ENCODE measurements around the gene ACADSB.

Gene ACADSB

DNA sequence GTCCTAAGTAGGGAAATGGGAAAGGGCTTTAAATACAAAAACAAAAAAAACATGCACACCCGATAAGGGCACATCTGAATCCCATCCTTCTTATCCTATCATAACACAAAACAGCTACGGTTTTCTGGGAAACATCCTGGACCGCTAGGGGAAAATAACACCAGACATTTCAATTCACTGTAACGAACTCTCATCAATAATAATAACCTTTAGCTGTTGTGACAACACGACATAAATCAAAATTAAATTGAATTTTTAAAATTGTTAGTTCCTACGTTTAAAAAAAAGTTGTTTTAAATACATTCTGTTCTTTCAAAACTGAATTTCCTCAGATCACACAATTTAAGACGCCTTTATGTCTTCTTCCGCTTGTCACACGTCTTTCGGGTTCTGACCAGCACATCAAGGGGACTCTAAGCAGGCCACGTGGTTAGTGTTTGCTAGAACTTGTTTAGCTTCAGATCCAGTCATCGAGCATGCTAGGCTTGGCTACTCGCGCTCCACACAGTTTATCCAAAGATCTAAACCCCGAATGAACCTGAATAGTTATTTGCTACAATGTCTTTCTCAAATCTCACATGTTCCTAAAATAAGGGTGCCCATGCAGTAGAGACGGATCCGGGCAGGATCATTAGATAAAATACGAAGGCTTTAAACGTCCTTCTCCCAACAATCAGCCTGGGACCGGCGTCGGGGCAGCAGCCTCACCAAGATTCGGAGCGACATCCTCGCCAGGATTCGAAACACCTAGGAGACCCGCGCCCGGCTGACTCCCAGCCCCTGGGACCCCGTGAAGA, 1.1 kb upstream of the ACADSB start:
- DNase-seq: peak; percentile 44

DNA sequence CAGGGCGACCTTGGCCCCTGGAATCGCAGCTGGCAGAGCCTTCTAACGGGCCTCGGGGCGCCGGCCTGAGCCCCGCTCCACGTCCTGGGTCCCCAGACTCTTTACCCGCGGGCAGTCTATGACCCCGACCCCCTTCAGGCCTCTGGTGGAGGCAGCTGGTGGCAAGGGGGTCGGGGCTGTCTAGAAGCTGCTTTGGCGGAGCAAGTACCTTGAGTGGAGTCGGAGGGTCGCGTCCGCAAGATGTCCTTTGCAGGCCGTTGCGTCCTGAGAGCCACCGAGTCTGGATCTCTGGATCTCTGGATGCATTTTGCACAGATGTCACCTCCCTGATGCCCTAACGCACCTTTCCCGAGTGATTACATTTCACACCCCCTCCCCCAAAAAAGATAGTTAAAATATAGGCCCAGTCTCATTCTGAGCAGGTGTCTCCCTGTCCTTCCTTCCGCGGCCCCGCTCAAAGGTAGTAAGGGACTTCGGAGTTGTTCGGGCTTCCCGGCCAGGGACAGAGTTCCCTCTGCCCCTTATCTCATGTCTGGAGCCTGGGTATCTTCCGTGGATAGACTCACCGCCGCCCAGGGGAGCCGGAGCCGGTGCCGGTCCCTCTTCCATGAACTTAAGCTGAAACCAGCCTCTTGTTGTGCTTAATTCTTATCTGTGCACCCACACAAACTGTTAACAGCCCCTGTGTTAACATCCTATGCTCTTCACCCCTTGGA, 457 bp downstream of the ACADSB start:
- DNase-seq: peak; percentile 35

DNA sequence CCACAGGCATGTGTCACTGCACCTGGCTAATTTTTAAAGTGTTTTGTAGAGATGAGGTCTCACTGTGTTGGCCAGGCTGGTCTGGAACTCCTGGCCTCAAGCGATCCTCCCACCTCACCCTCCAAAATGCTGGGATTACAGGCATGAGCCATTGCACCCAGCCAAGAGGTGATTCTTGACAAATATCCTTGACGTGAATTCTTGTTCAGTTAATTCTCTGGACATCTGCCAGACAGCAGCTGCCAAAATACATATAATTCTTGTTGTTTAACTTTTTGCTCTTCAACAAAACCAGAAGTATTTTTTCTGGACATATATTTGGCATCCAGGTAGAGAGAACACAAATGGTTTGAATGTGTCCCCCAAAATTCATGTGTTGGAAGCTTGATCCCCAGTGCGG, 3.2 kb downstream of the ACADSB start:
- DNase-seq: no peak

DNA sequence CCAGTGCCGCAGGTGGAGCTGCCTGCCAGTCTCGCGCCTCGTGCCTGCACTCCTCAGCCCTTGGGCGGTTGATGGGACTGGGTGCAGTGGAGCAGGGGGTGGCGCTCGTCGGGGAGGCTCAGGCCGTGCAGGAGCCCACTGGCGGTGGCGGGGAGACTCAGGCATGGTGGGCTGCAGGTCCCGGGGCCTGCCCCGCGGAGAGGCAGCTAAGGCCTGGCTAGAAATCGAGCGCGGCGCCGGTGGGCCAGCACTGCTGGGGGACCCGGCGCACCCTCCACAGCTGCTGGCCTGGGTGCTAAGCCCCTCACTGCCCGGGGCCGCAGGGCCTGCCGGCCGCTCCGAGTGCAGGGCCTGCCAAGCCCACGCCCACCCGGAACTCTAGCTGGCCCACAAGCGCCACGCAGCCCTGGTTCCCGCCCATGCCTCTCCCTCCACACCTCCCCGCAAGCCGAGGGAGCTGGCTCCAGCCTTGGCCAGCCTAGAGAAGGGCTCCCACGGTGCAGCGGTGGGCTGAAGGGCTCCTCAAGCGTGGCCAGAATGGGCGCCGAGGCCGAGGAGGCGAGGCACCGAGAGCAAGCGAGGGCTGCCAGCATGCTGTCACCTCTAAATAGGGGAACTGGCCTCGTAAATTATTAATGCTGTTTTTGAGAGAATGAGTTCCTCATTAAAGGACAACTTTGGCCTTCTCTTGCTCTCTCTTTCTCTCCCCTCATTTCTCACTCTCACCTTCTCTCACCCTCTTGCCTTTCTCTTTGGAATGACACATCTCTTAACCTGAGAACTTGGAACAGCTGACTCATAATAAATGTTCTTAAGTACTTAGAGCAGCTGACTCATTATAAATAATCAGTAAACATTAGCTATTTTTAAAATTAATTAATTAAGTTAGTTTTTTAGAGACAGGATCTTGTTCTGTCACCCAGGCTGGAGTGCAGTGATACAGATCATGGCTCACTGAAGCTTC, 4.9 kb downstream of the ACADSB start:
- DNase-seq: no peak

DNA sequence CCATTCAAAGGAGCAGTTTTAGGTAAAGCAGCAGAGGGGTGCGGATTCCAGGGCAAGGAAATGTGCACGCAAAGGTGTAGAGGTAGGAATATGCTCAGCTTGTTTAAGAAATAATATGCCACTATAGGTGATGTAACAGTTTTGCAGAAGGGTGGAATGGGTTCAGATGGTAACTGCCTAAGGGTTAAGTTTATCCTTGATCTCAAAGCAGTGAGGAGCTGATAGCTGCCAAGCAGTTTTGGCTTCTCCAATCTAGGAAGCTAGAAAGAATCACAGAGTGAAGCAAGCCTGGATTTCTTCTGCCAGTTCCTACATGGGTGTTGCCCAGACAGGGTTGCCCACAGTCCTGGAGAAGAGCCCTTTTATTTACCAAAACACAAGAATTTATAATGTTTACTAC, 6.0 kb downstream of the ACADSB start:
- DNase-seq: no peak

DNA sequence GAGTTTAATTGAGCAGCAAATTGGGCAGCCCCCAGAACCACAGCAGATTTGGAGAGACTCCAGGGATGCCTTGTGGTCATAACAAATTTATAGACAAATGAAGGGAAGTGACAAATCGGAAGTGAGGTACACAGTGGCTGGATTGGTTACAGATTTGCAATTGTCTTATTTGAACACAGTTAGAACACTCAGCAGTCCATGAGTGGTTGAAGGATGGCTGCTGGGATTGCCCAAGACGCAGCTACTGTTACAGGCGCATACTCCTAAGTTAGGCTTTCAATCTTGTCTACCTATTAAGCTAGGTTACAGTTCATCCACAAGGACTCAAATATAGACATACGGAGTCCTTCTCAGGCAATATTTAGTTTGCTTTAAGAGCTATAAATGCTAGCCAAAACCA, 7.4 kb downstream of the ACADSB start:
- DNase-seq: no peak

DNA sequence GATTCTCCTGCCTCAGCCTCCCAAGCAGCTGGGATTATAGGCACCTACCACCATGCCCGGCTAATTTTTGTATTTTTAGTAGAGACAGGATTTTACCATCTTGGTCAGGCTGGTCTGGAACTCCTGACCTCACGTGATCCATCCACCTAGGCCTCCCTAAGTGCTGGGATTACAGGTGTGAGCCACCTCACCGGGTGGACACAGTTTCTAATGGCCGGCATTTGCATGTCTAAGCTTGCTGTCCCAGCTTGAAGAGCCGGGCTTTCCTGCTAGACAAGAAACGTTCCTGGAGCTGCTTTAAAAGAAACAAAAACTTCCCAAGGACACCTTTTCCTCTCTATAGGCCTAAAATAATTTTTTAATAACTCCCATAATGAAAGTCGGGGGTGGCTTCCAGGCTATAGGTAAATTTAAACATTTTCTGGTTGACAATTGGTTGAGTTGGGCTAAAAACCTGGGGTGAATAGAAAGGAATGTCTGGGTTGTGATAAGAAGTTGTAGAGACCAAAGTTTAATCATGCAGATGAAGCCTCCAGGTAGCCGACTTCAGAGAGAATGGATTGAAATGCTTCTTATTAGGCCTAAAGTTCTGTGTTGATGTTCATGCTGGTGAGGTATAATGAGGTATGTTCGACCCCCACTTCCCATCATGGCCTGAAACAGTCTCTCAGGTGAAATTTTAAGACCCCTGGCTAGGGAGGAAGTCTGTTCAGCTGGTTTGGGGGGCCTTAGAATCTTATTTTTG, 8.8 kb downstream of the ACADSB start:
- no peak for DNase-seq

DNA sequence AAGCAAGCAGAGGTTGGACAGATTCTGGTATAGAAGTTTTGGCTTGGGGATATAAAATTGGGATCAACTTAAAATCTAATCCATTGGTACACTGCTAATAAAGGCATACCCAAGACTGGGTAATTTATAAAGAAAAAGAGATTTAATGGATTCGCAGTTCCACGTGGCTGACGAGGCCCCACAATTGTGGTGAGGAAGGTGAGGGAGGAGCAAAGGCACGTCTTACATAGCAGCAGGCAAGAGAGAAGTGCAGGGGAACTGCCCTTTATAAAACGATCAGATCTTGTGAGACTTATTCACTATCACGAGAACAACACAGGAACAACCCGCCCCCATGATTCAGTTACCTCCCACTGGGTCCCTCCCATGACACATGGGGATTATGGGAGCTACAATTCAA, 9.7 kb downstream of the ACADSB start:
- no peak for DNase-seq

DNA sequence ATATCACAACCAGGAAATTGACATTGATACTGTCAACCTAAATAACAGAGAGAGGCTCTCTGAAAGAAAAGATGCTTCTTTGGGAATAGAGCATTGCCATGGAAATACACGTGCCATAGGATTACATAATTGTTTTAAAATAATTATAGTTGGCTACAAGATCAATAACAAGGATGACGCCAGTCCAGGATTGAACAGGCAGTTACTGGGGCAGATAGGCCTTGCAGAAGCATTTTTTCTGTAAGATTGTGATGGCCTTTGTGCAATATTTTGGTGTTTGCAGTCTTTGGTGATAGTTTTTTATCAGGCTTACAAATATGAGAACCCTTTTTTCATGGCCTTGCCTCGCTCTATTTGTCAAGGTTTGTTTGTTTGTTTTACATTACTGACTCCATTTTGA, 10.5 kb downstream of the ACADSB start:
- no peak for DNase-seq

DNA sequence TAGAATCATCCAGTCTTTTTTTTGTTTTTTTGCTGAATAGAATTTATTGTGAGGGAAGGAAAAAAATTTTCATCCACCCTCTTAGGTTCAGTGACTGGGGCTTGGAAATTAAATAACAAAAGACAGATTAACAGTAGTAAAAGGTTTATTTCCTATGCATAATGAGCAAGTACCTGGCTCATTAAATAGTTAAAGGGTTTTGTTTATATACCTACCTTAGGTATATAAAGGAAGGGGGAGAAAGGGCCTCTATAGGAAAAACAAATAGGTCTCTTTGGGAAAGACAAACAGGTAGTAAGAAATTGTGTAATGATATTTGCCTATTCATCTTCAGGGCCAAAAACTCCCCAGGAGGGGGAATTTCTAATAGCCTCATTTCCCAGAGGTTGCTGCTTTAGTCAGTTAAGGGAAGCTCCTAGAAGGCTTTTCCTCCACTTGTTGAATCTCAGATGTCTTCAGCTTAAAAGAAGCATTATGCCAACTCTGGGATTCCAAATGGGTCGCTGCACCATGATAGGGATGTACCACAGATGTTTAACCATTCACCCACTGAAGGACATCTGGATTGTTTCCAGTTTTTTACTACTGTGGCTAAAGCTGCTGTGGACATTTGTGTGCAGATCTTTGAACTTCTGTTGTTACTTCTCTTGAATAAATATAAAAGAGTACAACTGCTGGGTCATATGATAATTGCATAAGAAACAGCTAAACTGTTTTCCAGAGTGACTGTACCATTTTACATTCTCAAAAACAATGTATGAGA, 11.3 kb downstream of the ACADSB start:
- DNase-seq: no peak

DNA sequence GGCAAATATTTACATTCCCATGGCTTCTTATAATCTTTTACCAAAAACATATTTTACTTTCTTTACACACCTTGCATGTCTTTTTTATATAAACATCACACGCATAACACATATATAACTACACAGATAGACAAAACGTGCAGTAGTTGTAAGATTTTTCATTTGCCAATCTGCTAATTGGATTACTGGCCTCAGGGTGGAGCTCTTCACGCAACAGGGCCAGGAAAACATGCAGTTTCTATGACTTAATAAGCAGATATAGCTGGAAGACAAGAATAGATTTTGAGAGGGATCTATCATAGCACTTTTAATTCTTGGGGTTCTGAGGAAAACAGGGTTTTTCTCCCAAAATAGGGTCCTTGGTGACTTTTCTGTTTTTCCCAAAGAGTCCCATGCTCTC, 12.7 kb downstream of the ACADSB start:
- DNase-seq: no peak

DNA sequence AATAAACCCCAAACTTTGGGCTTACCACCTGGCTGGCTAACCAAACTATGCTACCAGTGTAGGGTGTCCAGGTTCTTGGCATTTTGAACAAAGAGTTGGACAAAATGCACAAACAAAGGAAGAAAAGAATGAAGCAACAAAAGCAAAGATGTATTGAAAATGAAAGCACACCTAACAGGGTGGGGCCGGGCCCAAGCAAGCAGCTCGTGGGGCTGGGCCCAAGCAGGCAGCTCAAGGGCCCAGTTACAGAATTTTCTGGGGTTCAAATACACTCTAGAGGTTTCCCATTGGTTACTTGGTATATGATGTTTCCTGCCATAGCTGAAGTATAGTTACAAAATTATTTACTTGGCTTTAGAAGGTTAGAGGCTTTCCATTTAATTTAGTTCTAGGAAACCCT, 15.7 kb downstream of the ACADSB start:
- no peak for DNase-seq

DNA sequence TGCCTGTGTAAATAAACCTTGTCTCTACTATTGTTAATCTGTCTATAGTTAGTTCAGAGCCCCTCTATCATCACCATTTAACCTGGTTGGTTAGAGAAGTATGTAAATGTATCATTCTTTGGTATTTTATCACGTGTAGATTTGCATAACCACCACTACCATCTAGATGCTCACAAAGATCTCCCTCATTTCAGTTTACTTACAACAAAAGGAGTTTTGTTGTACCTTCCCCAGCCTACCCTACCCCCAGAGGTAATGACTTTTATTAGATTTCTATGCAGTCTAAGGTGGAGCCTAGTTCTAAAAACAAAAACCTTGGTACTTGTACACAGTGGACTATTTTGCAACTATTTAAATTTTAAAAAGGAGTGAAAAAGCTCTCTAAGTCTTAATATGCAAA, 17.5 kb downstream of the ACADSB start:
- DNase-seq: no peak

DNA sequence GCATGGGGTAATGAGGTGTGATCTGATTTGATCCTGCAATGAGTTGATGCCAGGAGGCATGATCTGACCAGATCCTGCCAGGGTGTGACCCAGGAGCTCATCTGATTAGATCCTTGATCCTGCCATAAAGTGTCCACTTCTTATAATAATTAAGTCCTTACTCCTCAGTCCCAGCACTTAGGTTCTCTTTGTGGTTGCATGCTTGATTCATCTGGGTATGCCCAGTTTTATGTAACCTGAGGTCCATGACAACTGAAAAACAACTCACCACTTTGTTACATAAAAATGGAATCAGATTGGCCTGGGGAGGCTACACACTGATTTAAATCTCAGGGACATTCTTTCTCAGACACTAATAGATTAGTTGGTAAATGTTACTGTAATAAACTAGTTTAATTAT, 19.1 kb downstream of the ACADSB start:
- no peak for DNase-seq

DNA sequence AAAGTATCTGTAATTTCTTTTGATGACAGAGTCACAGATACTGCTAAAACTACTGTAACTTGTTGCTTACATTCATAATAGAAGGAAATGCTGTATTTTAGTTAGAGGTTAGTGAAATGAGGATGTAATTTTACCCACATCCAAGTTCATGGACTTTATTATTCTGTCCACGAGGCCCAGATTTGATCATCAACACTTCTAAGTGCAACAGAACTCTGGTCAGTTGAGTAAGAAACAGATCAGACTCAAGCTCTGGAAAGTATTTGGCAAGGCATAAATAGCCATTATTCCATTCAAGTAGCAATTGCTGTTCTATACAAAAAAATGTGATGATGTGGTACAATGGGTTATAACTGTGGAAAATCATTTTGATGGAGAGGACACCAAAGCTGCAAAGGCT, 22.3 kb downstream of the ACADSB start:
- no peak for DNase-seq

DNA sequence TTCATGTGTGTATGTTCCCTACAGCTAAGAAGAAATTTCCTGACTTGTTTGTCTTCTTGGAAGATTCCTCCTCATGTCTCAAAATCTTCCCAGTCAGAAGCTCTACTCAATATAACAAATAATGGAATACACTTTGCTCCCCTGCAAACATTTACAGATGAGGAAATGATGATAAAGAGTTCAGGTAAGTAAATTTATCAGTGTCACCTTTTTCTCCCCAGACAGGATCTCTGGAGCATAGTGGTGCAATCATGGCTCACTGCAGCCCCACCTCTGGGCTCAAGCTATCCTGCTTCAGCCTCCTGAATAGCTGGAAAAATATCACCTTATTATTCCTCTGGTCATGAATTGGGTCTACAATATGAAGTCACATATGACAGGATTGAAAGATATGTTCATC, 25.5 kb downstream of the ACADSB start:
- DNase-seq: no peak

DNA sequence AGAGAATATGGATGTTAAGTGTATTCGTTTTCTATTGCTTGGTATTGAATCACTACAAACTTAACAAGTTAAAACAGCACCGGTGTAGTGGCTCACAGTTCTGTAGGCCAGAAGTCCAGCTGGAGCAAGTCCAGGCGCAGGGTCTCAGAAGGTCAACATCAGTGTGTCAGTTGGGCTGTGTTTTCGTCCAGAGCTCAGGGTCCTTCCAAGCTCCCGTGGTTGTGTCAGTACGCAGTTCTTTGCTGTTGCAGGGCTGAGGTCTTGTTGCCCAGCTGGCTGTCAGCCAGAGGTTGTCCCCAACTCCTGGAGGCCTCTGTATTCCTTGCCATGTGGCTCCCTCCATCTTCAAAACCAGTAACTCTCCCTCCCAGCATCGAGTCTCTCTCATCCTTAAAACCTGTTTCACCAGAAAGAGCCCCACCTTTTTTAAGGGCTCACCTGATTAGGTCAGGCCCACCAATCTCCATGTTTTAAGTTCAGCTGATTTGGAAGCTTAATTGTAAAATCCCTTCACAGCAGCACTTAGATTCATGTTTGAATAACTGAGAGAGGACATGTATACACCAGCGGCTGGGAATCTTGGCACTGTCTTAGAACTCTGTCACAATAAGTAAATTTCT, 26.8 kb downstream of the ACADSB start:
- DNase-seq: no peak

DNA sequence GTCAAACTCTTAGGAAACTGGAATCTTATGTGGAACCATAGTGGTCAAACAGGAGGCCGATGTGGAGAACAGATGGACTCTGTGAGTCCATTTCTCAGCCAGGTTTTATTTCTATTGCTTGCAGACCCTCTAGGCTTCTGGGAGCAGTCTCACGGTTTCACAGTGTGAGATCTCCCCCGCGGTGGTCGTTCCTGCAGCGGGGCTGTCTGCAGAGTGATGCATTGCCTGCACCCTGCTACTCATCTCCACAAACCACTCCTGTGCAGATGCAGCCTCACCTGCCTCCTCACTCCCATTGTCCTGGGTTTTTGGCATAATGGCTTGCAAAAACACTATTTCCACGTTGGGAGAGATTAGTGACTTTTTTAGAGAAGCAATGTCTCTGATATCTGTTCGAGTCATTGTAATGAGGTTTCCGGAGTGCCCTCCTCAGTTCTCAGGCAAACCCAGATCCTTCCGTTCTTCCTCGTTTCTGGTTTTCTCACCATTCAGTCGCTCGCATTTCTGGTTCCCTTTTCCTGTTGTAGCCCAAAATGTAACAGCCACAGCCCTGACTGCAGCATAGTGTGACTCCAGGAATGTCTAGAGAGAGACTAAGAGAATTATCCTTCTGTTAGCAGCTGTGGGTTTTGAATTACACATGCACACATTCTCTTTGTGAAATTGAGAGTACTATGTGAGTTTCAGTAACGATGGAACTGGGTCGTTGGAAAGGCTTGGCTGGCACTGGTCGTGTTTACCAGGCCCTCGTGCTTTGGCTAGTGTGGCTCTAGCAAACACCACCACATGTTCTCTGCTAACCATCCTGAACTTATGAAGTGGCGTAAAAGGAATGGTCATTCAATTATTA, 30.2 kb downstream of the ACADSB start:
- no peak for DNase-seq

DNA sequence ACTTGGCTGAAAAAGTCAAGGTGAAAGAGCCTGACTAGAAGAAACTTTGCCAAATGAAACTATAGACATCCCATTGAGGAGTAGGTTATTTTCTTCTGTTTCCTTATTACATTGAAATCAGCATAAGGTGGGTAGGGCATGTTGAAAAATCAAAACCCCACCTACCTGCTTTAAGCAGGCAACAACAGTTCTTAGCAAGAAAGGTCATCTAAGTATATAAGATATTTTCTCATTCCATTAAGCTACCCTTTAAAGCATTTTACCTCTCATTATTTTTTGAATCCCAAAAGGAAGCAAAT, 30.8 kb downstream of the ACADSB start:
- no peak for DNase-seq

DNA sequence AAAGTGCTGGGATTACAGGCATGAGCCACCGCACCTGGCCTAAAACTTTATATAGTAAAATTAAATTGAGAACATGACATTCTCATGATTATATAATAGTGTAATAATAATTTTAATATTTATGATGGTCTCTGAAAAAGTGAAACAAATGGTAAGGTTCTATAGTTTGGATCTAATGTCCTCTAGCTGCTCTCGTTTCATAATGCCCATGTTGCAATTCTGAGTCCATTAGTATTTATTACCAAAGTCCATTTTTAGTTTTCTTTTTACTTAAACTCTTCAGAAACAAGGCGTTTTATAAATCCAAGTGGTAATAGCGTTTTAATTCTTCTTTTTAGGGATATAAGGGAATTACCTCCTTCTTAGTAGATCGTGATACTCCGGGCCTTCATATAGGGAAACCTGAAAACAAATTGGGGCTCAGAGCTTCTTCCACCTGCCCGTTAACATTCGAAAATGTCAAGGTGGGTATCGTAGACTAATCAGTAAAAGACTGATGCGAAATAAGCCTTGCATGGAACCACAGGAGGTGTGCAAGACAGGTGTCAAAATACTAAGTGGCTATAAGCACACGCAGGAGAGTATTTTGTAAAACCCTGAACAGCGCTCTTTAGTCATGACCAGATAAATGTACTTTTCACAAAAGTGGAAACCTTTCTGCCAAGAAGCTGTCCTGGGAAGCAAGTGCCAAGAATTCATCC, 34.1 kb downstream of the ACADSB start:
- no peak for DNase-seq

All from activated CD4-positive, CD25-positive, alpha-beta regulatory T cell treated with anti-CD3 and anti-CD28 coated beads, Interleukin-2, amount 50 U/mL, for 72 hours (primary cell).